Stimulated activated CD8-positive, alpha-beta memory T cell treated with anti-CD3 and anti-CD28 coated beads, Interleukin-12 subunit alpha, Interleukin-12 subunit beta, amount 100 ng/mL, for 1 hour (primary cell): ENCODE measurements around the gene MAT1A.
"Not testable (repeated sequence)": the region's sequence is repeated elsewhere in the genome, so short reads cannot be mapped to it uniquely, and the experiment has no call there.

Experiments used
- DNase-seq: peaks from one replicate; pipeline ENCODE4 v3.0.0-alpha.2; 2020; ENCODE audit warnings: low read depth

Gene MAT1A

DNA sequence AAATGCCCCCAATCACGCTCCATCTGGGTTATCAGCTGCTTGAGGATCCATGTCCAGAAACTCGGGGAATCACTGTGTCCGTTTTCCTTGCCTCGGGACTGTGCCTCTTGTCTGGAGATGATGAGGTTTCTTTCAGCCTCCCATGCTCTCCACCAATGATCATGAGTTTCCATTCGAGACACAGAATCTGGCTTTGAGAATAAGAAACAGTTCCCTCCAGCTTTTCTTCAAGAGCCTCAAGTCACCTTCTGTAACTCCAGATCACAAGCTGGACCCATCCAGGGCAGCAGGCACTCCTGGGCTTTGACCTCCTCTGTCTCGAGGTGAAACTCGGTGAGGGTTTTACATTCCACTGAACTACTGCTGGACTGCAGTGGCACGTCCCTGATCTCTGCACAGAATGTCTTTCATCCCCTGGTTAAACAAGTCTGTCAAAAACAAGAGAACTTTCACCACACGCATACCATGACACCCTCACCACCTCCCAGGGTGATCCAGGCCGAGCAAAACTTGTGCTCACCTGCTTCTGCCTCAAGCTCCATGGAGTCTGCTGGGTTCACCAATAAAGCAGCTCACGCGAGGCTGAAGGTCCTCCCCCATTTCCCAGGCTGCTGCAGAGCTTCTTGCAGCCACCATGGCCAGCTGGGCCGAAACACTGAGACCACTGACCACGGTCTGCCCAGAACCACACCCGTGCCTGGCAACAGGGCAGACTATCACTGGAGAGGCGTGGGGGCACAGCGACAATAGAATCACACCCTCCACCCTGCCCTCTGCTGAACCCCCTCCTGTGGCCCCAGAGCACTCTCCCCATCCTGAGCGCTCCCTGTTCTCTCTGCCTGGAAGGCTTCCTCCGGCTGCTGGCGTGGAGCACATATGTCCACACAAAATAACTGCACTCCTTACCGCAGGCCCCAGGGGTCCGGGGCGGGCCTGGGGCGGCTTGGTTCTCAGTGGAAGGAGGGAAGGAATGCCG is 25.1 kb downstream of the MAT1A start:
- no peak for DNase-seq

DNA sequence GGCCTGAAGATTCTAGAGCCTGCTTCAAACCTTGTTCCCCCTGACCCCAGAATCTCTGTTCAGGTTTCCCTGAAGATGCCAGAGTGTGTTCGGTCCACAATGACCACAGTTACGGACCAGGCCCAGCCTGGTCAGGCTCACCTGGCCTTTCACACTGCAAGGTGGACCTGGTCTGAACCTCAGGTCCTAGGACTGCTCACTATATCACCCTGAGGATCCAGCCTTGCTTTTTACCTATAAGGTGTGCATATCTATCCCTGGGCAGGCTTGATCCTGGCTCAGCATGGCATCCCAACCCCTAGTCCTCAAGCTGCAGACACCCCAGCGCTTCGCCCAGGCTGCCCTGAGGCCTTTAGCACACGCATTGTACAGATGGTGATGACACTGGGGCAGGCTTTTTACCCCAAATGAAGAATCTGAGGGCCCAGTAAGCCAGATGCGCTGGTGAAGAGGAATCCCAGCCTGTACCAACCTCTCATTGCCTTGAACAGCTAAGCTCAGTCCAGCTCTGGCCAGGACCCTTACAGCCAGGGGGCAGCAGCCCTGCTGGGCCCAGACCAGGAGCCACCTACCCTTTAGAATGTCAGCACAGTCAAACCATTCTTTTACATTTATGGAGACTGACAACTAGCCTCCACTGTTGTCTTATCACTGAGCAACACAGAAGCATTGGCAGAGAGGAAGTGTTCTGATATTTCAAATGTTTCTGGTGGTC is 28.0 kb downstream of the MAT1A start:
- no peak for DNase-seq

DNA sequence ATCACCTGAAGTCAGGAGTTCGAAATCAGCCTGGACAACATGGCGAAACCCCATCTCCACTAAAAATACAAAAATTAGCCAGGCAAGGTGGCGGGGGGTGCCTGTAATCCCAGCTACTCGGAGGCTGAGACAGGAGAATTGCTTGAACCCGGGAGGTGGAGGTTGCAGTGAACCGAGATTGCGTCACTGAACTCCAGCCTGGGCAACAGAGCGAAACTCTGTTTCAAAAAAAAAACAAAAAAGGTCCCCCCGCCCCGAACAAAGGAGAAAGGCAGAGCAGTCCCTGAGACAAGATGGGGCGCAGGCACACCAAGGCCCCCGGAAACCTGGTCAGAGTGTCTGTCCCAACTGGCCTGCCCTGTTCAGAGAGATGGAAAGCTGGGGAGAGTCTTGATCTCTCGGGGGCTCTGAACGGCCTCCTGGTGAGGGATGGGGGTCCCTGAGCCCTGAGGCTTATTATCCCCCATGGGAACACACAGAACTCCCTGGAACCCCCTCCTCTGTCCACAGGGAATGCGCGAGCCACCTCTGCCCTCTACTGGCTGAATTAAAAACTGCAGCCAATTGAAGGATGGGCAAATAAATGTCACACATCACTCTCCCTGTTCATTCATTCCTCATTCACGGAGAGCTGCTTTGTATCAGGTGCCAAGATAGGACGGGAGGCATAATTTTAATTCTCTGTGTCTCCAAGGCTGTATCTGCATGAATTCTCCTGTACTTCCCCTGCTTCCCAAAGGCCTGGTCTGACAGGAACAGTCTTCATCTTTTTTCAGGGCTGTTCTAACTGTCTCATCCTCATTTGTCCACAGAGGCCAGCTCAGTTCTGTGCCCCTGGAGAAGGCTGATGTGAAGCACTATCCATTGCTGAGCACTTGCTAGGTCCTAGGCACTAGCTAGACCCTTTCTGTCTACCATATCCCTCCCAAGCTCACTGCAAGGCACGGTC is 28.9 kb downstream of the MAT1A start:
- DNase-seq = no peak

DNA sequence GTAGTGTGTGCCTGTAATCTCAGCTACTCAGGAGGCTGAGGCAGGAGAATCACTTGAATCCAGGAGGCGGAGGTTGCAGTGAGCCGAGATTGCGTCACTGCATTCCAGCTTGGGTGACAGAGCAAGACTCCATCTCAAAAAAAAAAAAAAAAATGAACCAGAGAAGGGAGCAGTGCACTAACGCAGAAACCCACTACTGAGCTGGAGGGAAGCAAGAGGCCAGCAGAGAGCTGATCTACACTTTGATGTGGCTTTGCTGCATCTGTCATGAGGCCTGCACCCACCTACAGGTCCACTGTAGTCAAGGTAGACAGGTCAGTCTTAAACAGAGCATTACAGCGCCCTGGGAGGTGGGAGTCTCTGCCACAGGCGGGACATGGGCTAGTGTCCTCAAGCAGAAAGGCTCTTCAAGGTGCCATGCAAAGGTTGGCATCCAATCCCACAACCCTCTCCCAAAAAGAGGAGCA is 30.0 kb downstream of the MAT1A start:
- no peak for DNase-seq

DNA sequence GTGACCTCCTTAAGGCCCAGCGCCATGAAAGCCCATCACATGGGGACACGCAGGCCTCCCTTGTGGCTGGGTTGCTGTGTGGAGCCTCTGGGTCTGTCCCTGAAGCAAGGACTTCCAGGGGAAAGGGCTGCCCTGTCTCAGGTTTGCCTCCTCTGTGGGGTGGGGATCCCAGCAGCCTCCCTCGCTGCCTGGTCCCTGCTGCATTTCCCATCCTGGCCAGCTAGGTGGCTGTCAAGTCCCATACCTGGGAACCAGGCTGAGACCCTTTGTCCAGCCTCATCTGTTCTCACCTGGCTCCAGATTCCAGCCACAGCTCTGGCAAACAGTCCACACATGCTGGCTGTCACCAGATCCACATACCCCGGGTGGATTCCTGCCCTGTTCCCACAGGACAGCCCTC is 32.7 kb downstream of the MAT1A start:
- not testable (repeated sequence) for DNase-seq

DNA sequence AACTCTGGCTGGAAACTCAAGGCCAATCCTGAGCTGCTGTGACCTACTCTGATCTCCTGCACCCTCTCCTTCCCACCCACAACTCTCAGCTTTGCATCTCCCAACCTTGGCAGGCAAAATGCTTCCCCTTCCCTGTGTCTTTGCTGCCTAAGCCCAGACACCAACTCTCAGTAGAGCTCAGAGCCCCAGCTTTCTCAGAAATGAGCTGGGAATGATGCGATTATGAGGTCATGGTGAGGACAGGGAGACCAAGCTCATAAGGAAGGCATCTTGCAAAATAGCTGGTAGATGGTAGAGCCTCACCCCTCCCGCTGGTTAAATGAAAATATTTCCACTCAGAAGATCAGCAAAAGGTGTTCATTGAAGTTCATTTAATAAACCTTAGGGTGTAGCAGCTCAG is 34.7 kb downstream of the MAT1A start:
- DNase-seq = not testable (repeated sequence)

DNA sequence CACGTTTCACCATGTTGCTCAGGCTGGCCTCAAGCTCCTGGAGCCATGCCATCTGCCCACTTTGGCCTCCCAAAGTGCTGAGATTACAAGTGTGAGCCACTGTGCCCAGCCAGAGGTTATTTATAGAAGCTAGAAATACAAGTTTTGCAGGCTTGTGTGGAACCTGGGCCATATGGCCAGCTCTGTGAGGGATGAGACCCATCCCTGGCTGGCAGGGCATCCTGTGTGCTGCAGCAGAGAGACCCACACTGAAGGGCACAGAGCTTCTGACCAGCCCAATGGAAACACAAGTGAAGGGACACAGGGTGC is 35.5 kb downstream of the MAT1A start:
- DNase-seq = not testable (repeated sequence)

DNA sequence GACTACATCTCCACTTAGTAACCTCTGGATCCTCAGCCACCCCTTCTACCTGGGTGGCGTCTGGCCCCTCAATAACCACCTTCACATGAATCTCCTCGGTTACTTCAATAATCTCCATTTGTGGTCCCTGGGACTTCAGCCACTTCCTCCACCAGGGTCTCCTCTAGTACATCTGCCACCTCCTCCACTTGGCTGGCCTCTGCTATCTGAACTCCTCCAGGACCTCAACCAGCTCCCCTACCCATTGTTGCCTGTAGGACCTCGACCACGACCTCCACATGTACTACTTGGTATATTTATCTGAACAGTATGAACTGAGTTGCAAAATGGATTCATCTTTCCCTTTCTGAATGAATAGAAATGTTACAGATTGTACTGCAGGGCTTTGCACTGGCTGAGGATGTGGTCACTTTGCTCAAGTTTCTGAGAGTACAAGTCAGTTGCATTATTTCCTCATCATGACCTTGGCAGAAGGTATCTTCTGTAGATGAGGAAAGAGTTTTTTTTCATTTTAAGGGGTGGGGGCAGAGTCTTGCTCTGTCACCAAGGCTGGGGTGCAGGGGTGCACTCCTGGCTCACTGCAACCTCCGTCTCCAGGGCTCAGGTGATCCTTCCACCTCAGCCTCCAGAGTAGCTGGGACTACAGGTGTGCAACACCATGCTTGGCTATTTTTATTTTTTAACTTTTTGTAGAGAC is 36.0 kb downstream of the MAT1A start:
- DNase-seq = no peak

DNA sequence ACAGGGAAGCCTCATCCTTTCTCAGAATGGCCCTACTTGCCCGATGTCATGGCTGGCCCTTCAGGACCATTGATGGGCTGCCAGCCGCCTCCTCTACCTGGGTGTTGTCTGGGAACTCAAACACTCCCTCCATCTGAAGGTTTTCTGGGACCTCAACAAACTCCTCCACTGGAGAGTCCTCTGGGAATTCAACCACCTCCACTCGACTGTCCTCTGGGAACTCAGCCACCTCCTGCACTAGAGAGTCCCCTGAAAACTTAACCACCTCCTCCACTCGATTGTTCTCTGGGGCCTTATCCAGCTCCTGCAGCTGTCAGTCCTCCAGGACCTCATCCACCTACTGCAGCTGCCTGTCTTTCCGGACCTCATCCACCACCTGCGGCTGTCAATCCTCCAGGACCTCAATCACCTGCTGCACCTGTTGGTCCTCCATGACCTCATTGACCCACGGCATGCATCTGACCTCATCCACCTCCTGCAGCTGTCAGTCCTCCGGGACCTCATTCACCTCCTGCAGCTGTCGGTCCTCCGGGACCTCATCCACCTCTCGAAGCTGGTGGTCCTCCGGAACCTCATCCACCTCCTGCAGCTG is 37.1 kb downstream of the MAT1A start:
- no peak for DNase-seq

DNA sequence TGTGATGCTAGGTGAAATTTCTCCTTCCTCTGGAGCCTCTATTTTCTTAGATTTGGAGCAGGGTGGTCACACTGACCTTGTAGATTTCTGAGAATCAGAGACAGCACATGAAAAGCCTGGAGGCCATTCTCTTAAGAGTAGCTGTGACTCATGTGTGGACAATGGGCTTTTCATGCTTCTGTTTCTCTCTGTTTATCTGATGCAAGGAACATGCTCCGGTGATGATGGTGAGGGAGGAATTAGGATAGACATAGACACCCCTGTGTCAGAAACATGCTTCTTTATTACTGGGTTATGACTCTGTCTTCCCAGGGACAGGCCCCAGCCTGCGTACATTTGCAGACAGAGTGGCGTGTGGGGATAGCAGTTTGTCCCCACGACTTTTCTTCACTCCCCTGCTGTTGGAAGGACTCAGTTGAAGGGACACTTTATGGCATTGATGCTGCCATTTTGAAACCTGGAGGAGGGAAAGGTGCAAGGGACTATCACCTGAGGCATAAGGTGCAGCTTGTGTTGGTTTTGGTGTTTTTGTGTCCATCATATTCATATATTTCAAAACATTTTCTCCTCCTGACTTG is 37.7 kb downstream of the MAT1A start:
- not testable (repeated sequence) for DNase-seq

DNA sequence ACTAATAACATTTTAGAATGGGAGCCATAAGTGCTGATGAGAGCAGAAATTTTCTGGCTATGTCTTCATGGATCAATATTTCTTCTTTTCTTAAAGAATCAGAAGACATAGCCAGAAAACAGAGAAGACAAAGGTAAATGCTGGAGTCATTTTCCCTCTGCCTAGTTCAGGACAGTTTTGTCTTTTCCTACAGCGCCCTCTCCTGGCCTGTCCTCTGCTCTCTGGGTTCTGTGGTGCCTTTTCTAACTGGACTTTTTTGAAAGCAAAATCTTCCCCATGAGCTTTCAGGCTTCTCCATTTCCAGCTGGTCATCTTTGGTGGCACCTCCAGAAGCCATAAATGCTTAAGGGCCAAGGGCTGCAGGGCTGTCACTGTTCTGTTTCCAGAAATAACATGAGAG is 39.1 kb downstream of the MAT1A start:
- not testable (repeated sequence) for DNase-seq

DNA sequence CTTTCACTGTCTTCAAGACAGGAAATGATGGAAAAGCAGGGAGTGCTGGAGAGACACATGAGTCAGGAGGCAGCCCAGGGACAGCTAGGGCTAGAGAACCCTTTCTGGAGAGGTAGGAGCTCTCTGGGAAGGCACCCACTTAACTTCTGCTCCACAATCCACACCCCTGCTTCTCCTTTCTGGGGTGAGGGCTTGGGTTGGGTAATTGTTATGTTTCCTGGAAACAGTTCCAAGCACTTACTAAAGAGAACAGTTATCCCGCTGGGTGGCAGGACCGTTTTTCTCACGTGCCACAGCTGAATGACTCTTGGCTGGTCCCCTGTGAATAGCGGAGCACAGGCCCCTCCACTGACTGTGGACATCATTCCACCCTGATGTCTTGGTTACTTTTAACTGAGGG is 39.6 kb downstream of the MAT1A start:
- not testable (repeated sequence) for DNase-seq

DNA sequence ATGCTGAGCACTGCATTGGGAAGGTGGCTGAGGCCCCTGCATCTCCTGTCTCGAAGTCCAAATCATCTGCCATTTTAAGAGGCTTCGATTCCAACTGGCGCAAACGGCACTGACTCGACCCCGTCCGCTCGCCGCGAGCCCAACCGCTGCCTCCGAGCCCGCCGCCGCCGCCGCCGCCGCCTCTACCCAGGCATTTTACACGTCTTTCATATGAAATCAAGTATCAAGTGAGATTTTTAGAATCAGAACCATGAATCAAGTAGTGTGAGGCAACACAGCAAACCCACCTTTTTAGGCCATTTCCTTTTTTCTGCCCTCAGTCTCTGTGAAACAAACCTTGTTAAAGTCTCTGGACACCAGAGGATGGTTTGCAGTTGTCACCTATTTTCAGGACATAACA is 41.8 kb downstream of the MAT1A start:
- not testable (repeated sequence) for DNase-seq

DNA sequence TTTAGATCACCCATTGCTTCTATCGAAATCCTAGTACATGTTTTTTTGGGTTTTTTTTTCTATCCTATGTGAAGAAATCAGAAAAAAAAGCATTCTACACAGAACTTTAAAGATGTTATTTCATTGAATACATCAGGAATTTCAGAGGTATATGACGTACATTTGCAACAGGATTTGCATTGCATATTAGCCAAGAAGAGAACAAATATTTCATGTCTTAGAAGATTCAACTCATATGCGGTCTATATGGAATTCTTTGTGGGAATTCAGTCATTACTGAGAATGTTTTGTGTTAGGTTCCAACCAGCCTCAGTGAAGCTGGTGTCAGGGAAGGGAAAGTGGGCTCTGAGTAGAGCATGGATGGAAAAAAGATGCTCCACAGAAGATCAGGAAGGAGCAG is 45.1 kb downstream of the MAT1A start:
- not testable (repeated sequence) for DNase-seq

DNA sequence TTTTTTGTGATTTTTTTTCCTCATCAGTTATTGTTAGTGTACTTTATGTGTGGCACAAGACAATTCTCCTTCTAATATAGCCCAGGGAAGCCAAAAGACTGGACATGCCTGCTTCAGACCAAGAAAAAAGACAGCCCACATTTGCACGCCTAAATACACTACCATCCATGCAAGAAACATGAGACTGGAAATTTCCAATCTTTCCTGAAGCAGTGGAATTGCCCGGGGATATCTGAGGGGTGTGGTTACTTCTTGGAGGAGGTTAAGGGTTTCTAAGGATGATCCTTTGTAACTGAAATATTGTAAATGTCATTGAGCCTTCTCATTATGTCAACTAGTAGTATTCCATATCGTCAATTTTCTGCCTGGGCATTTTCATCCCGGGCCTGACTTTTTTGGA is 47.1 kb downstream of the MAT1A start:
- DNase-seq = not testable (repeated sequence)

DNA sequence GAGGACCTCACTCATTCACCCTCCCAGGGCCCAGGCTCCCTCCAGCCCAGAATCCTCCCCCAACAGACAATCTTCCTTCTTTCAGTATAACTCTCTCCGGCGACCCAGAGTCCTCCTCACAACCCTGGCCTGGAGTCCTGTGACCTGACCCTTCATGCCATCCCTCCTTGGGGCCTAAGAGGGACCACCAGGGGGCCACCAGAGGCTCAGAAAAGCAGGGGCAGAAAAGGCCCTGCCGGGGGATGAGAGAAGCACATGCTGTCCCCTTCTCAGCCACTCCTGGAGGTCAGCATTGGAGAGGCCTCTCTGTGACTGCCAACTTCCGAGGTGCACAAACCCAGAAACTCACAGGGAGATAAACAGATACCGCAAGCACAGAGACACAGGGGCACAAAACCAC is 53.0 kb downstream of the MAT1A start:
- not testable (repeated sequence) for DNase-seq

DNA sequence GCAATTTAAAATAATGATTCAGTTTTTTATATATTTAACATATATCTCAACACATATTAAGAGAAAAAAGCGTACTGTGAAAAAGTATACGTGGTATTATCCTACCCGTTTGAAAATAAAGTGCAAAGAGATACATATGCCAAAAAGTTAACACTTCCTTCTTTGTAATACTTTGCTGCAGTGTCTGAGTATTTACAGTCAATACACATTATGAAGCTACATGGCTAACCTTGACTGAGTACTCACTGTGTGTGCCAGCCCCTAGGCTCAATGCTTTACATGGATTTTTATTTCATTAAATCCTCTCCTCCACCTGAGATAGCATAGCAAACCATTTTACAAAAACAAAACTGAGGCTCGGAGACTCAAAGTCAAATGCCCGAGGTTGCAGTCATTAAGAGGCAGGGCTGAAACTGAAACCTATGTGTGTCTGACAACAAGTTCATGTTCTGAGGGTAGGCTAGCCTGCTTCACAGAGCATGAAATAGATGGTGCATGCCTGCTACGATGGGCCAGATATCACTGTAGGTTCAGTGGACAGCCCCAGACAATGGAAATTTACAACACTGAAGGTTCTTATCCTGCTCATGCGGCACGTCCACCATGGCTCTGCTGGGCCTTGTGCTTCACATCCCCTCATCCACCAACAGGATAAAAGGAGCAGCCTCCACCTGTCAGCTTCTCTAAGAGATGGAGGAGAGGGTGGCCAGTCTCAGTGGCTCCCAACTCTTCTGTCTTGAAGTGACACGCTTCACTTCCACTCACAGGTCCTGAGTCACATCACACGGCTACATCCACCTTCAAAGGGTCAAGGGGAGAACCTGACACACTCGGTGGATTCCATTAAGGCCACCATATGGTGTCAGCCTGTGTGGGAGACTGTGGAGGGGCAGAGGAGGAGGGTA is 54.9 kb downstream of the MAT1A start:
- DNase-seq = not testable (repeated sequence)

DNA sequence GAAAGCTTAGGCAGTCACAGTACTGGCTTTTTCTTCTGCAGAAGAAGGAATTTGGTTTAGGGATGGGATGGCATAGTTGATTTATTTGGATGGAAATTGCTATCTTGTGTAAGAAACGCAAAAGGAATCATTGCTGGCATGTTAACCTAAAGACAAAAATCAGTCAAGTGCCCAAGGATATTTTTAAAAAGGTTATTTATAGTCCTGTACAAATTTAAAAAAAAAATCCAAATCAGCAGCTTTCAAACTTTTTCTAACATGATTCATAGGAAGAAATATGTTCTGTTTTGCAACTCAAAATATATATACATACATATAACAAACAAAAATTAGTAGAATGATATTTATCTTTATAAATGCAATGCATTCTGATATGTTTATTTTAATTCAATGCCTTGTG is 55.6 kb downstream of the MAT1A start:
- DNase-seq = not testable (repeated sequence)

DNA sequence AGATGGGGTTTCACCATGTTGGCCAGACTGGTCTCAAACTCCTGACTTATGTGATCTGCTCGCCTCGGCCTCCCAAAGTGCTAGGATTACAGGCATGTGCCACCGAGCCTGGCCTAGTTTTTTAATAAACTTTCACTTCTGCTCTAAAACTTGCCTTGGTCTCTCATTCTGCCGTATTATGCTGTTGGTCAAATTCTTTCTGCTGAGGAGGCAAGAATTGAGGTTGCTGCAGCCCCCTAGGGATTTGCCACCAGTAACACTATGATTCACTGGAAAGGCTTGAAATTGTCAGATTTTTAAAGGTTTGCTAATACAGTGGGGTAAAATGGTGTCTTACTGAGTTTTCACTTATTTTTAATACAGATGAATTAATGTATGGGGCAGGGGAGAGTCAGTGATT is 62.7 kb downstream of the MAT1A start:
- DNase-seq = not testable (repeated sequence)

DNA sequence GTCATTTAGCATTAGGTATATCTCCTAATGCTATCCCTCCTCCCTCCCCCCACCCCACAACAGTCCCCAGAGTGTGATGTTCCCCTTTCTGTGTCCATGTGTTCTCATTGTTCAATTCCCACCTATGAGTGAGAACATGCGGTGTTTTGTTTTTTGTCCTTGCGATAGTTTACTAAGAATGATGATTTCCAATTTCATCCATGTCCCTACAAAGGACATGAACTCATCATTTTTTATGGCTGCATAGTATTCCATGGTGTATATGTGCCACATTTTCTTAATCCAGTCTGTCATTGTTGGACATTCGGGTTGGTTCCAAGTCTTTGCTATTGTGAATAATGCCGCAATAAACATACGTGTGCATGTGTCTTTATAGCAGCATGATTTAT is 66.4 kb downstream of the MAT1A start:
- DNase-seq = not testable (repeated sequence)
